ENCODE results near the gene SNX30. TPM values are rescaled to one million over a fixed set of nuclear protein-coding genes. Genes with fewer than 3 reads are reported as not detected.

SNX30 gene
- polyA plus RNA-seq, 5 donors = 22.9 to 35.3 (median 27.9) TPM

- no peak for DNase-seq
These were observed 104.1 kb downstream of the SNX30 start for GRCh38 chr9:112854657-112855056.

GRCh38 chr9:112856200-112856599 lies 105.6 kb downstream of the SNX30 start:
- DNase-seq = no peak

GRCh38 chr9:112856843-112857242 lies 106.3 kb downstream of the SNX30 start:
- no peak for DNase-seq

- no peak for DNase-seq
These were observed 107.4 kb downstream of the SNX30 start for GRCh38 chr9:112858005-112858404.

GRCh38 chr9:112858625-112859147 lies 108.1 kb downstream of the SNX30 start:
- DNase-seq = no peak

- DNase-seq = no peak
These were observed 109.9 kb downstream of the SNX30 start for GRCh38 chr9:112860451-112860850.

- no peak for DNase-seq
These were observed 110.6 kb downstream of the SNX30 start for GRCh38 chr9:112861155-112861554.

- no peak for DNase-seq
These were observed 111.3 kb downstream of the SNX30 start for GRCh38 chr9:112861638-112862555.

GRCh38 chr9:112863214-112863613 lies 112.7 kb downstream of the SNX30 start:
- DNase-seq = peak; percentile 38 to 60

- no peak for DNase-seq
These were observed 113.2 kb downstream of the SNX30 start for GRCh38 chr9:112863746-112864145.

- DNase-seq = no peak
These were observed 113.8 kb downstream of the SNX30 start for GRCh38 chr9:112864403-112864802.

GRCh38 chr9:112864982-112865381 lies 114.4 kb downstream of the SNX30 start:
- no peak for DNase-seq

GRCh38 chr9:112866662-112867274 lies 116.2 kb downstream of the SNX30 start:
- no peak for DNase-seq

- DNase-seq = no peak
These were observed 116.9 kb downstream of the SNX30 start for GRCh38 chr9:112867275-112867991.

- DNase-seq = no peak
These were observed 117.9 kb downstream of the SNX30 start for GRCh38 chr9:112868461-112868860.

- no peak for DNase-seq
These were observed 118.5 kb downstream of the SNX30 start for GRCh38 chr9:112869041-112869529.

- no peak for DNase-seq
These were observed 119.4 kb downstream of the SNX30 start for GRCh38 chr9:112869917-112870316.

- no peak for DNase-seq
These were observed 120.0 kb downstream of the SNX30 start for GRCh38 chr9:112870556-112870955.

GRCh38 chr9:112872019-112872418 lies 121.5 kb downstream of the SNX30 start:
- DNase-seq = no peak

- no peak for DNase-seq
These were observed 123.3 kb downstream of the SNX30 start for GRCh38 chr9:112873773-112874405.

- no peak for DNase-seq
These were observed 128.2 kb downstream of the SNX30 start for GRCh38 chr9:112878752-112879151.

GRCh38 chr9:112880650-112881049 lies 130.1 kb downstream of the SNX30 start:
- DNase-seq = no peak
